Omental fat pad (tissue), 4 donors: Measurements from ENCODE around the gene EYA3. TPM values are rescaled to one million over a fixed set of nuclear protein-coding genes. Genes with fewer than 3 reads are reported as not detected.

ENCODE experiments used
- ATAC-seq: fragments of 150-250 bp; one replicate; pipeline ENCODE4 v1.9.1; 2016; ENCODE audit warnings: mild to moderate bottlenecking, moderate library complexity; ENCODE audit not compliant: low FRiP score
- DNase-seq: peaks from one replicate; pipeline ENCODE4 v3.0.0-alpha.2; 2019; ENCODE audit warnings: low spot score
- CTCF ChIP-seq, 3 donors: fragments of 450-650 bp; IDR thresholded peaks; one replicate each; pipeline ENCODE4 v1.5.1; 2016 to 2017; ENCODE audit warnings: antibody characterized with exemption in 3 of 3, mild to moderate bottlenecking in 3 of 3, moderate library complexity in 2 of 3
- total RNA-seq, 4 donors: library from RNA; depleted of rRNA; stranded (reverse); fragments of >200 nt; gene quantifications; one replicate each; pipeline ENCODE4 v1.1.0, GENCODE V29; 2016

Gene EYA3
- total RNA-seq, 4 donors from 2014 or later, result 7.5 to 19.6 (median 14.6) TPM

GRCh38 chr1:27941671-27942540 is 146.5 kb downstream of the EYA3 start:
- no peak for TF ChIP-seq CTCF (IDR thresholded peaks at IDR 0.05)
- ATAC-seq (no peak), DNase-seq (no peak)

- DNase-seq, result no peak
- no peak for TF ChIP-seq CTCF (IDR thresholded peaks at IDR 0.05)
- ATAC-seq, result no peak
Measured at GRCh38 chr1:27940870-27941560, 147.4 kb downstream of the EYA3 start.

GRCh38 chr1:27940297-27940696 is 148.1 kb downstream of the EYA3 start:
- no peak for DNase-seq
- no peak for TF ChIP-seq CTCF (IDR thresholded peaks at IDR 0.05)
- ATAC-seq, result no peak

GRCh38 chr1:27938488-27938887 is 149.9 kb downstream of the EYA3 start:
- no peak for ATAC-seq
- no peak for TF ChIP-seq CTCF (IDR thresholded peaks at IDR 0.05)
- DNase-seq, result no peak

- no peak for TF ChIP-seq CTCF (IDR thresholded peaks at IDR 0.05)
- ATAC-seq (no peak), DNase-seq (no peak)
Measured at GRCh38 chr1:27937524-27937836, 150.9 kb downstream of the EYA3 start.

- ATAC-seq (no peak), DNase-seq (no peak)
- TF ChIP-seq CTCF (IDR thresholded peaks at IDR 0.05), result no peak
Measured at GRCh38 chr1:27936370-27936769, 152.0 kb downstream of the EYA3 start.

GRCh38 chr1:27935721-27936120 is 152.7 kb downstream of the EYA3 start:
- TF ChIP-seq CTCF (IDR thresholded peaks at IDR 0.05), result no peak
- no peak for ATAC-seq

More at GRCh38 chr1:27935721-27936120, 152.7 kb downstream of the EYA3 start:
- no peak for DNase-seq
